NCI-H2196 treated with DMSO at 0.1 percent for 48 hours (cell line): ENCODE measurements around the gene PITPNM1.

Experiments used
- DNase-seq: peaks from one replicate; lab custom pipeline; 2025; ENCODE audit not compliant: unreplicated experiment; lab: John Stamatoyannopoulos, UW

PITPNM1 gene

GRCh38 chr11:67504005-67504949 is 886 bp downstream of the PITPNM1 start:
- DNase-seq: peak; percentile 10

DNA sequence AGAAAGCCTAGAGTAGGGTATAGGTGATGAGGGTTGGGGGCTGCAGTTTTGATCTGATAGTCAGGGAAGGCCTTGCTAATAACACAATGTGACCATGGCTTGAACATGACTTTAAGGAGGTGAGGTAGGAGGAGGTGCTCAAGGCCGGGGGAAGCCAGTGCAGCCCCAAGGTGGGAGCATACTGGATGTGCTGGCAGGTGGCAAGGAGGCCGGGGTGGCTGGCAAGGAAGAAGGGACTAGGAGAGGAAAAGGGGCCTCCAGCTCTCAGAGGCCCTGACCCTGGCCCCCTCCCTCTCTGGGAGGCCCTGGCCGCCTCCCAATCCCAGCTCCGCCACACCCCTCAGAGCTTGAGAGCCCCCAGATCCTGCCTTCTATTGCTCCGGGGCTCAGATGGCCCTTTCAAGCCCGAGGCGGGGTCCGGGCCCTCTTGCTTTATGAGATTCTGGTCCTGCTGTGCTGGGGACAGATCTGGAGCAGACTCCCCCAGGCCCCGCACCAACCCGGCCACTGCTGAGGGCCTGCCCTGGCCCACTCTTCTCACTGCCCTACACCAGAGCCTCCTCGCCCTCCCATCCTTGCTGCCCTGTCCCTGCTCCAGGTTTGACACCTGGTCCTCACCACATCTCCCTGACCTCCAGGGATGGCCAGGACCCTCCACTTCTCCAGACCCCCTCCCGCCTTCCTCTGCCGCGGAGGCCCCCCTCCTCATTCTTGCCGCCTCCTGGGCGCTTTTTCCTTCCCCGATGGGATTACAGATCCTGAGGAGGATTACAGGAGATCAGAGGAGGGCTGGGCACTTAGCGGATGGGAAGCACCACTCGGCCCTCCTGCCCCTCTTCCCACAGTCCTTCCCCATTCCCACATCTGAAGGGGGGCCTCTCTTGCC is 1.8 kb downstream of the PITPNM1 start:
- no peak for DNase-seq

DNA sequence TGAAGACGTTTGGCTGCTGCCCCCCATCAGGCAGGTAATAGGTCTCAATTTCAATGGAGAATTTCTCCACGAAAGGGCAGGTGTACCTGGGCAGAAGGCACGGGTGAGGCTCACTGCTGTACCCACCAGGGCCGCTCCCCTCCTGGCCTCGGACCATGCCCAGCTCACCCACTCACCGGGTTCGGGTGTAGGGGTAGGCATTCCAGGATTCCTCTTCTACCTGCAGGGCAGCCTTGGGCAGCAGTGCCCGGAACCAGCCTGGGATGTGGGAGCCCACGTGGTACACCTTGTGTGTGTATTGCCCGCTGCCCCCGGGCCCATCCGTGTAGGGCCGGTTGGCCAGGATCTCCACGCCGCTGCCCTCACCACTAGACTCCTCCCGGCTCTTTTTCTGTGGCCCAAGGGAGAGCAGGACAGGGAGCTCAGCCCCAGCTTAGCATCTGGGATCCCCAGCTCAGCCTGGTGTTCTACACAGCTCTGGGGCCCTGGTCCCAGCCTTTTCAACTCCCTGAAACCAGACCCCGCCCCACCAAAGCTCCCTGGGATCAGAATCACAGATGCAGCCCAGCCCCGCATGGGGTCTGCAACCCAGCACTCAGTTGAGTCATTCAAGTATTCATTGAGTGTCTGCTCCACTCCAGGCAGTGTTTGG is 2.7 kb downstream of the PITPNM1 start:
- no peak for DNase-seq

- no peak for DNase-seq
Measured at GRCh38 chr11:67501854-67502253, 3.3 kb downstream of the PITPNM1 start.

DNA sequence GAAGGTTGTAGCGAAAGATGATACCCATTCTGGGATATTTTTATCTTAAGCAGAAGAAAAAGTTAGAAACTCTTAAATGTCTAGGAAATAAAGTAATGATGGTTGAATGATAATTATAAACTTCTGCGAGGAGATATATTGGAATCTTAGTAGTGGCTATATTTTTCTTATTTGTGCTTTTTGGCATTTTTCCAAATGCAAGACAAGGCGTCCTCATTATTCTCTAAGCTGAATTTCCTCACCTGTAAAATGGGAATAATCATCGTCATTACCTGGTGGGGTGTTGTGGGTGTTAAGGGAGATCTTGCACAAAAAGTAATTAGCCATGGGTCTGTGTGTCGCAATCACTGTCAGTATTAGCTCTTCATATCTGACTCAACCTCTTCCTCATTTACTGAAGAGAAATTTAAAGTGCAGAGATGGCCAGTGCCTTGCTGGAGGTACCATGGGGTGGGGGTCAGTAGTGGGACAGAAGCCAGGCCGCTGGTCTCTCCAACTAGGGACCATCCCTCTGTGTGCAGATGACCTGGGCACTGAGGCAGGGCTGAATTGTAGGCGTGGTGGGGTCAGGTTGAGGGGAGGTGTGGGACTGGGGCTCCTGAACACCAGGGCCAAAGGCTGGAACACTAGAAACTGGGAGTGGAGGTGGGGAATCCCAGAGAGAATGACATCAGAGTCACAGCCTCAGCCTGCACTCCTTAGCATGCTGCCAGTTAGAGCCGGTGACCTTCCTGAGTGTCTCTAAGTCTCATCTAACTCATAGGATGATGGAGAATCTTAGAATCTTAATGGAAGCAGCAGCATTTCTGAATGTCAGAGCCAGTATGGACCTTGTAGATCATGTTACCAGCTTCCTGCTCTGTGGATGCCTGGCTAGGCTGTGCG is 4.1 kb downstream of the PITPNM1 start:
- no peak for DNase-seq

GRCh38 chr11:67500484-67500821 is 4.7 kb downstream of the PITPNM1 start:
- no peak for DNase-seq

GRCh38 chr11:67499808-67500483 is 5.2 kb downstream of the PITPNM1 start:
- DNase-seq: no peak

DNA sequence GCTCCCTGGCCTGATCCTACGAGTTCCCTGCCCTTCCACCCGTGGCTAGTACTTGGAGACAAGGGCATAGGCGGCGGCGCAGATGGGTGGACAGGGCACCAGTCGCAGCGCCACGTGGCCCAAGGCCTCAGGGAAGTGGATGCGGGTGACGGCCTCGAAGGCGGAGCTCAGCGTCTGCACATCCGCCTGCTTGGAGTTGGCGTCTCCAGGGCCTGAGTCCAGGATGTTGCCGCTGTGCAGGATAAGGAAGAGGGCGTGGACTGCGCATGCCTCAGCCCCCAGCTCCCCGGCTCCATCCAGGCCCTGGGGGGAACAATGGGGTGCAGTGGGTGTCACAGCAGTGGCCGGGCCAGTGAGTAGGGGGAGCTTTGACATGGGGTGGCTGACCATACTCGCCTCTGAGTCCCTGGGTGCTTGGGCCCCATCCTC is 6.6 kb downstream of the PITPNM1 start:
- no peak for DNase-seq

- DNase-seq: no peak
Measured at GRCh38 chr11:67497656-67498291, 7.4 kb downstream of the PITPNM1 start.

GRCh38 chr11:67496113-67496512 is 9.1 kb downstream of the PITPNM1 start:
- DNase-seq: no peak

DNA sequence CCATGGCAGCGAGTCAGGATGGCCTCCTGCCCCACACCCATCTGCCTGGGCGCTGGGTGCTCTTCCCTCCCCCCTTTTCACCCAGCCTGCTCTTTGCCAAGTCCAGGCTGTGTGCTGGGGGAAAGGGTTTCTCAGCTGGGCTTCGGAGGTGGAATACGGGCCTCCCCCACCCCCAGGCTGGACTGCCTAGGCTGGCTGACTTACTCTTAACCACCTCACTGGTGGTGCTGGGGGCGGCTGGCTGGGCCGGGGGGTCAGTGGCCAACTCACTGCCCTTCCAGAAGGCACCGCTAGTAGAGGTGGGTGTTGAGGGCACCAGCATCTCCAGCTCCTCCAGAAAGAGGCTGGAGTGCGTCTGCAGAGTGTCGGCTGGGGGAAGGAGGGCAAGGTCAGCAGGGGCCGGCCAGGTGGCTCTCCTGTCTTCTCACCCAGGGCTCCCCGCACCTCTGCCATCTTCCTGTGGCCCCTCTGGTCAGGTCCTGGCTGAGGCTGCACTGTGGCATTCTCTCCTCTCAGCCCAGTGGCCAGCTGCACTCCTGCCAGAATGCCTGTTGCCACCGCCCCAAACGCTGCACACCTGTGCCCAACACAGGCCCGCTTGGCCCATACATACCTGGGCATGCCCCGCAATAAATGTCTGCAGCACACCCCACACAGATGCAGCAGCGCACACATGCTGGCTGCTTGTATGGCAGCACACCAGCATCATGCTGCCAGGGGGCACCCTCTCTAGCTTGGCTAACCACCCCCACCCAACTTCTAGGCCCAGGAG is 9.7 kb downstream of the PITPNM1 start:
- no peak for DNase-seq

- no peak for DNase-seq
Measured at GRCh38 chr11:67494371-67495233, 10.6 kb downstream of the PITPNM1 start.

DNA sequence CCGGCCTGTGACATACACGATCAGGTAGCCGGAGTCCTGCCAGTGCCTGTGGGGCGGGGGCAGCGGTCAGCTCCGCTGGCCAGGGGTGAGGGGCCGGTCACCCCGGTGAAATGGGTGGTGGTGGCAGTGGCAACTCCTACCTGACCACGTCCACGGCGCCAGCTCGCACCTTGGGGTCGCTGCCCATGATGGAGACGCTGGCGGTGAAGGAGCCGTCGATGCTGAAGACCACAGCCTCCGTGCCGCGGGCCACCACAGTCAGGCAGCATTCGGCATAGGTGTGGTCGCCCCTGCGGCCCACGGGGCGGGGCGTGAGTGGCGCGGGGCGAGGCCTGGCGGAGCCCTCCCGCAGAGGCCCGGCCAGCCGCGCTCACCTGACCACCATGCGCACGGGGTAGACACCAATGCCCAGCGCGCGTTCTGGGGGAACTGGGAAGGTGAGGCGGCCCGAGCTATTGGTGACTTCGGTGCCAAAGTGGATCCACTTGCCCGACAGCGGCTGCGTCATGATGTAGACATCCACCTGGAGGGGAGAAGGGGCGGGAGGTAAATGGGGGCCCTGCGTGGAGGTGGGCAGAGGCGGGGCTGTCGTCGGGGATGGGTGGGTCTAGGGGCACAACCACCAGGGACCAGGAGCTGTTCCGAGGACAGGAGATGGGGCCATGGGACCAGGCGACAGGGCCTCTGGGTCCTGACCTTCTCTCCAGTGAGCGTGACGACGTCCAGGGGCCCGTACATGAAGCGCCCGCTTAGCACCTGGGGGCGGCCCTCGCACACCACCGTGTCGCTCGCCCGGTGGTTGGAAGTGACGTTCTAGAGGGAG is 11.4 kb downstream of the PITPNM1 start:
- no peak for DNase-seq

GRCh38 chr11:67492801-67493547 is 12.2 kb downstream of the PITPNM1 start:
- DNase-seq: no peak

- DNase-seq: no peak
Measured at GRCh38 chr11:67492069-67492727, 13.0 kb downstream of the PITPNM1 start.
